Ishikawa (cell line): ENCODE data around the gene SLC16A14.

Experiments used
- CEBPB ChIP-seq: IDR thresholded peaks from 2 replicates; pipeline ENCODE4 v1.6.1; 2012
- CREB1 ChIP-seq: IDR thresholded peaks from 2 replicates; pipeline ENCODE4 v1.6.1; 2012; ENCODE audit warnings: low read depth
- EGR1 ChIP-seq: IDR thresholded peaks from 2 replicates; pipeline ENCODE4 v1.6.1; 2012
- EP300 ChIP-seq: IDR thresholded peaks from 2 replicates; pipeline ENCODE4 v1.6.1; 2012; ENCODE audit warnings: borderline replicate concordance
- FOXM1 ChIP-seq: IDR thresholded peaks from 2 replicates; pipeline ENCODE4 v1.6.1; 2012; ENCODE audit warnings: low read depth, borderline replicate concordance
- NFIC ChIP-seq: IDR thresholded peaks from 2 replicates; pipeline ENCODE4 v1.6.1; 2012
- RAD21 ChIP-seq: IDR thresholded peaks from 2 replicates; pipeline ENCODE4 v1.6.1; 2012; ENCODE audit warnings: low read depth
- REST ChIP-seq: IDR thresholded peaks from 2 replicates; pipeline ENCODE4 v1.6.1; 2012; ENCODE audit warnings: low read depth, mild to moderate bottlenecking
- TAF1 ChIP-seq: IDR thresholded peaks from 2 replicates; pipeline ENCODE4 v1.6.1; 2012; ENCODE audit warnings: low read depth, mild to moderate bottlenecking
- TCF12 ChIP-seq: IDR thresholded peaks from 2 replicates; pipeline ENCODE4 v1.6.1; 2012; ENCODE audit warnings: low read depth
- TEAD4 ChIP-seq: IDR thresholded peaks from 2 replicates; pipeline ENCODE4 v1.6.1; 2012
- USF1 ChIP-seq: IDR thresholded peaks from 2 replicates; pipeline ENCODE4 v1.6.1; 2012
- YY1 ChIP-seq: IDR thresholded peaks from 2 replicates; pipeline ENCODE4 v1.6.1; 2012; ENCODE audit warnings: low read depth
- ZBTB7A ChIP-seq: IDR thresholded peaks from 2 replicates; pipeline ENCODE4 v1.6.1; 2012; ENCODE audit warnings: low read depth
- TF ChIP-seq, protein P1 (sequence below): IDR thresholded peaks from 2 replicates; pipeline ENCODE4 v1.6.1; 2012

Gene SLC16A14

DNA sequence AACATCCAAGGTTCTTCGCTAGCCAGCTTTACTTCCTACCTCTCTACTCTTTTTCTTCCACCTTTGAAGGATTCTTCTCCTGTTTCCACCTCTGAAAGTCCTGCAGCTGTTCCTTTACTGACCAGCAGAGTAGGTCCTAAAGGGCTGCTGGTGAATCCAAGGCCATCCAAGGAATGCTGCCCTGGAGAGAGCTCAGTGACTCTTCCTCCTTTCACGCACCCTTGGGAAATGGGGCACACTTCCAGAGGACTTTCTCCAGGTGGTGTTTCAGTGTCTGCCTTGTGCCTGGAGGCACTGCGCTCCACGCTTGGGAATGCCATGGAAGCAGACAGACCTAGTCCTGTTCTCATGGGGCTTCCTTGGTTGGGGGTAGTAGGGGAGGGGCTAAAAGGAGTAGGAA, 45.4 kb downstream of the SLC16A14 start:
- TF ChIP-seq ZBTB7A (no peak), YY1 (no peak), CEBPB (no peak), TCF12 (no peak), FOXM1 (no peak), USF1 (no peak), TEAD4 (no peak), TAF1 (no peak), REST (no peak), EP300 (no peak), RAD21 (no peak), NFIC (no peak), CREB1 (no peak), EGR1 (no peak)
- TF ChIP-seq, protein P1, sequence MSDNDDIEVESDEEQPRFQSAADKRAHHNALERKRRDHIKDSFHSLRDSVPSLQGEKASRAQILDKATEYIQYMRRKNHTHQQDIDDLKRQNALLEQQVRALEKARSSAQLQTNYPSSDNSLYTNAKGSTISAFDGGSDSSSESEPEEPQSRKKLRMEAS, result no peak

DNA sequence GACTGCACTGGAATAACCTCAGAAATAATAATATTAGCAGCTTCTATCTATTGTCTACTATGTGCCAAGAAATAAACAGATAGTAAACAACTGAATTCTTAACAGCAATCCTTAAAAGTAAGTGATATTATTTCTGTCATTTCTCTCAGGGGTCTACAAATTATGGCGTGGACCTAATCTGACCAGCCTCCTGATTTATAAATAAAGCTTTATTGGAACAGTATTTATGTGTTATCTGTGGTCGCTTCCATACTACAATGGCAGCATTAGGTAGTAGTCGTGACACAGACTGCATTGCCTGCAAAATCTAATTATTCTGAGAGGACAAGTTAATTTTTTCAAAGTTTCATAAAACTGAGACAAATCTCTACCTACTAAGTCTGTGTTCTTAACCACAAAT, 49.0 kb downstream of the SLC16A14 start:
- TF ChIP-seq ZBTB7A (no peak), NFIC (no peak), CEBPB (no peak), TAF1 (no peak), EGR1 (no peak), EP300 (no peak), CREB1 (no peak), RAD21 (no peak), YY1 (no peak), USF1 (no peak), REST (no peak), TEAD4 (no peak), FOXM1 (no peak), TCF12 (no peak)
- TF ChIP-seq, protein P1, result no peak

- TF ChIP-seq USF1 (no peak), REST (no peak), TAF1 (no peak), CEBPB (no peak), TCF12 (no peak), CREB1 (no peak), EGR1 (no peak), EP300 (no peak), FOXM1 (no peak), YY1 (no peak), RAD21 (no peak), TEAD4 (no peak), NFIC (no peak), ZBTB7A (no peak)
- TF ChIP-seq, protein P1, result no peak
Measured at GRCh38 chr2:230018153-230018552, 50.6 kb downstream of the SLC16A14 start.

GRCh38 chr2:230016844-230017243, 51.9 kb downstream of the SLC16A14 start:
- TF ChIP-seq, protein P1, result no peak
- TF ChIP-seq FOXM1 (no peak), CEBPB (no peak), TEAD4 (no peak), USF1 (no peak), RAD21 (no peak), ZBTB7A (no peak), EGR1 (no peak), TAF1 (no peak), REST (no peak), YY1 (no peak), NFIC (no peak), EP300 (no peak), CREB1 (no peak), TCF12 (no peak)
